ENCODE results near the gene RGS10.

Gene RGS10

DNA sequence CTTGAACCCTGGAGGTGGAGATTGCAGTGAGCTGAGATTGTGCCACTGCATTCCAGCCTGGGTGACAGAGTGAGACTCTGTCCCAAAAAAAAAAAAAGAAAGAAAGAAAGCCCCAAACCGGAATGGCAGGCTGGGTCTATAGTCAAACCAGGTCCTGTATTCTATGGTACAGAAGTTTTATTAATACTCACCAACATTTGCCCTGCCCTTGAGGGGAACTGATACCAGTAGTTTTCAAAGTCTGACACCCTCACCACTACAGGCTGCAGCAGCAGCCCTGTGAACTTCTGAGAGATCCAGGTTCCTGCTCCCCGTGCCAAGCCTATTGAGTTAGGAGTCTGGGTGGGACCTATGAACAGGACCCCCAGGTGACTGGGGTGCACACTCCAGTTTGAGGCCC, 80.6 kb downstream of the RGS10 start:
- no peaks in the 10 kb centered on the region for H3K9me2 ChIP-seq (replicated peaks; ENCODE audit: insufficient read depth, low read length)
- no peaks in the 10 kb centered on the region for H4K20me1 ChIP-seq (ENCODE audit: insufficient read depth, low read length)
- H3K4me1 ChIP-seq (ENCODE audit: low read length): no peaks in the 10 kb centered on the region
- no peaks in the 10 kb centered on the region for H3K27me3 ChIP-seq (replicated peaks; ENCODE audit: insufficient read depth, low read length)
- no peak for DNase-seq
- no peak overlapping the region for H2AFZ ChIP-seq (ENCODE audit: low read length)
- H3F3A ChIP-seq (ENCODE audit: insufficient read depth, low read length): no peaks in the 10 kb centered on the region
- no peaks in the 10 kb centered on the region for H3K9me3 ChIP-seq (replicated peaks; ENCODE audit: insufficient read depth, low read length)
- H3K9ac ChIP-seq (ENCODE audit: low read length): no peak overlapping the region
- no peak overlapping the region for H3K4me2 ChIP-seq (ENCODE audit: low read depth, low read length)
- no peak overlapping the region for H3K4me3 ChIP-seq (ENCODE audit: low read length)
- H3K36me3 ChIP-seq (replicated peaks; ENCODE audit: insufficient read depth, low read length): no peaks in the 10 kb centered on the region
- H3K79me2 ChIP-seq (ENCODE audit: low read length): no peaks in the 10 kb centered on the region
- no peak overlapping the region for H3K27ac ChIP-seq (ENCODE audit: low read length)
- TF ChIP-seq EZH2phosphoT487 (IDR thresholded peaks at IDR 0.05; ENCODE audit: low read length): no peak
- TF ChIP-seq, protein P1, sequence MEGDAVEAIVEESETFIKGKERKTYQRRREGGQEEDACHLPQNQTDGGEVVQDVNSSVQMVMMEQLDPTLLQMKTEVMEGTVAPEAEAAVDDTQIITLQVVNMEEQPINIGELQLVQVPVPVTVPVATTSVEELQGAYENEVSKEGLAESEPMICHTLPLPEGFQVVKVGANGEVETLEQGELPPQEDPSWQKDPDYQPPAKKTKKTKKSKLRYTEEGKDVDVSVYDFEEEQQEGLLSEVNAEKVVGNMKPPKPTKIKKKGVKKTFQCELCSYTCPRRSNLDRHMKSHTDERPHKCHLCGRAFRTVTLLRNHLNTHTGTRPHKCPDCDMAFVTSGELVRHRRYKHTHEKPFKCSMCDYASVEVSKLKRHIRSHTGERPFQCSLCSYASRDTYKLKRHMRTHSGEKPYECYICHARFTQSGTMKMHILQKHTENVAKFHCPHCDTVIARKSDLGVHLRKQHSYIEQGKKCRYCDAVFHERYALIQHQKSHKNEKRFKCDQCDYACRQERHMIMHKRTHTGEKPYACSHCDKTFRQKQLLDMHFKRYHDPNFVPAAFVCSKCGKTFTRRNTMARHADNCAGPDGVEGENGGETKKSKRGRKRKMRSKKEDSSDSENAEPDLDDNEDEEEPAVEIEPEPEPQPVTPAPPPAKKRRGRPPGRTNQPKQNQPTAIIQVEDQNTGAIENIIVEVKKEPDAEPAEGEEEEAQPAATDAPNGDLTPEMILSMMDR (IDR thresholded peaks at IDR 0.05; ENCODE audit: low read length): no peak
- no peak for TF ChIP-seq EZH2 (optimal IDR thresholded peaks at IDR 0.05; ENCODE audit: low read depth, low read length)

DNA sequence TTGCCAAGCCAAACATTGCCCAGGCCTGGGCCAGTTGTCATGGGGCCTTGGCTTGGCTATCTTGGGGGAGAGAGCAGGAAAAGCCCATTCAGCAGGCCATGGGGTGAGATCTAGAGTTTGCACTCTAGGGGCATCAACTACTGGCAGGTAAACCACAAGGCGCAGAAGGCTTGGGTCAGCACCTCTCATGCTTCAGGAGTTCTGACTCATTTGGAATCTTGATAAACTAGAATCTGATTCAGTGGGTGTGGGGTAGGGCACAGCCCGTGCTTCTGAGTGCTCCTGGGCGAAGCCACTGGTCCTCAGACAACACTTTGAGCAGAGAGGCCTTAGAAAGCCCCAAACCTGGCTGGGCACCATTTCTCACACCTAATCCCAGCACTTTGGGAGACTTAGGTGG, 81.1 kb downstream of the RGS10 start:
- Histone ChIP-seq H3F3A (ENCODE audit: insufficient read depth, low read length) (no peaks in the 10 kb centered on the region), H2AFZ (ENCODE audit: low read length) (no peak overlapping the region), H3K4me2 (ENCODE audit: low read depth, low read length) (no peak overlapping the region), H3K4me1 (ENCODE audit: low read length) (no peaks in the 10 kb centered on the region), H3K27ac (ENCODE audit: low read length) (no peak overlapping the region), H3K27me3 (replicated peaks; ENCODE audit: insufficient read depth, low read length) (no peaks in the 10 kb centered on the region), H3K79me2 (ENCODE audit: low read length) (no peaks in the 10 kb centered on the region), H3K36me3 (replicated peaks; ENCODE audit: insufficient read depth, low read length) (no peaks in the 10 kb centered on the region), H4K20me1 (ENCODE audit: insufficient read depth, low read length) (no peaks in the 10 kb centered on the region), H3K4me3 (ENCODE audit: low read length) (no peak overlapping the region), H3K9me2 (replicated peaks; ENCODE audit: insufficient read depth, low read length) (no peaks in the 10 kb centered on the region), H3K9me3 (replicated peaks; ENCODE audit: insufficient read depth, low read length) (no peaks in the 10 kb centered on the region), H3K9ac (ENCODE audit: low read length) (no peak overlapping the region)
- TF ChIP-seq EZH2 (optimal IDR thresholded peaks at IDR 0.05; ENCODE audit: low read depth, low read length) (no peak), EZH2phosphoT487 (IDR thresholded peaks at IDR 0.05; ENCODE audit: low read length) (no peak)
- TF ChIP-seq, protein P1 (IDR thresholded peaks at IDR 0.05; ENCODE audit: low read length): no peak
- no peak for DNase-seq

DNA sequence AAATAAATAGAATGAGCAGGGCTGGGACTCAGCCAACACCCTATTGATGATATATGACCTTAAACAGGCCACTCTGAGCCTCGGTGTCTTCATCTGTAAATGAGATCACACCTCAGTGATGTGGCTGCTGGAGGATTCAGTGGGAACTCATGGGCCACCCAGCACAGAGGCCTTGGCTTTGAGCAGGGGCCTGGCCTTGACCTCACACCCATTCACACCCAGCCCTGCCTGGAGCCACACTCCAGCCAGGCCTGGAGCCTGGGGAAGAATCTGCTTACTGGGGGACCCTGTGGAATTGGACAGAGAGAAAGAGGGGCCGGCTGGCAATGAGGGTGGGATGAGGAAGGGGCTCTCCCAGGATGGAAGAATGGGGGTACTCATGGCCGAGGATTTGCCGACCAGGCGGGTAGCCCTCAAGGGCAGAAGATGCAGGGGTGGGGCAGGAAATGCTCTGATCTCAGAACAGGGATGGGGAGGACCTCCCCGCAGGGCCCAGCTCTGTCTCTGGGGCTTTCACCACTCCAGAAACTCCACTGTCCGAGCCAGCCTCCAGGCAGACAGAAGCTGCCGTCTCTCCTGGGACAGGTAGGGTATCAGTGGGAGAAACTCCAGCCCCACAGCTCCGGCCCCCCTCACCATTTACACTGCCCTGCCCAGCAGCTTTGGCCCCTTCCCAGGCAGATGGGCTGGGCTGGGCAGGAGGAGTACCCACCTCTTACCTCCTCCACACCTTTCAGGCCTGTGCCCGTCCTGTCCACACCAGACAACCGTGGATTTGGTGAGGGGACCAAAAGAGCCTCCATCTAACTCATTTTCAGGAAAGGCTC, 81.9 kb downstream of the RGS10 start:
- Histone ChIP-seq H3K27ac (ENCODE audit: low read length) (no peak overlapping the region), H3K4me2 (ENCODE audit: low read depth, low read length) (no peak overlapping the region), H2AFZ (ENCODE audit: low read length) (no peak overlapping the region), H3K36me3 (replicated peaks; ENCODE audit: insufficient read depth, low read length) (no peaks in the 10 kb centered on the region), H3K27me3 (replicated peaks; ENCODE audit: insufficient read depth, low read length) (no peaks in the 10 kb centered on the region), H3K9me2 (replicated peaks; ENCODE audit: insufficient read depth, low read length) (no peaks in the 10 kb centered on the region), H3K4me3 (ENCODE audit: low read length) (no peak overlapping the region), H3F3A (ENCODE audit: insufficient read depth, low read length) (no peaks in the 10 kb centered on the region), H3K9ac (ENCODE audit: low read length) (no peak overlapping the region), H4K20me1 (ENCODE audit: insufficient read depth, low read length) (no peaks in the 10 kb centered on the region), H3K79me2 (ENCODE audit: low read length) (no peaks in the 10 kb centered on the region), H3K4me1 (ENCODE audit: low read length) (no peaks in the 10 kb centered on the region), H3K9me3 (replicated peaks; ENCODE audit: insufficient read depth, low read length) (no peaks in the 10 kb centered on the region)
- DNase-seq: no peak
- TF ChIP-seq, protein P1 (IDR thresholded peaks at IDR 0.05; ENCODE audit: low read length): no peak

Measured in MM.1S (cell line).